IMR-90 (cell line): Measurements from ENCODE around the gene PPP1R13L.

Source experiments
- CEBPB ChIP-seq: IDR thresholded peaks from 2 replicates; pipeline ENCODE4 v1.6.1; 2012; ENCODE audit warnings: low read depth, low read length, improper control_type of control experiment
- CHD1 ChIP-seq: IDR thresholded peaks from 2 replicates; pipeline ENCODE4 v1.6.1; 2012; ENCODE audit warnings: low read depth, low read length, improper control_type of control experiment
- FOS ChIP-seq: fragments of 150-350 bp; IDR thresholded peaks from 2 replicates; pipeline ENCODE4 v1.6.1; 2016; ENCODE audit warnings: low read depth, low read length
- MAFK ChIP-seq: IDR thresholded peaks from 2 replicates; pipeline ENCODE4 v1.6.1; 2012; ENCODE audit warnings: low read depth, low read length, improper control_type of control experiment
- MAZ ChIP-seq: IDR thresholded peaks from 2 replicates; pipeline ENCODE4 v1.6.1; 2012; ENCODE audit warnings: low read depth, mild to moderate bottlenecking, low read length, improper control_type of control experiment, moderate library complexity, borderline replicate concordance
- MXI1 ChIP-seq: IDR thresholded peaks from 2 replicates; pipeline ENCODE4 v1.6.1; 2012; ENCODE audit warnings: low read depth, mild to moderate bottlenecking, low read length, moderate library complexity, borderline replicate concordance
- POLR2A ChIP-seq: IDR thresholded peaks from 2 replicates; pipeline ENCODE4 v1.6.1; 2012; ENCODE audit warnings: mild to moderate bottlenecking, low read depth, low read length
- RAD21 ChIP-seq: IDR thresholded peaks from 2 replicates; pipeline ENCODE4 v1.6.1; 2012; ENCODE audit warnings: low read length, improper control_type of control experiment
- RCOR1 ChIP-seq: IDR thresholded peaks from 2 replicates; pipeline ENCODE4 v1.6.1; 2012; ENCODE audit warnings: mild to moderate bottlenecking, low read length, improper control_type of control experiment; ENCODE audit not compliant: insufficient replicate concordance
- RFX5 ChIP-seq: IDR thresholded peaks from 2 replicates; pipeline ENCODE4 v1.8.0; 2012; ENCODE audit warnings: low read depth, mild to moderate bottlenecking, low read length, moderate library complexity
- SMC3 ChIP-seq: fragments of 150-350 bp; IDR thresholded peaks from 2 replicates; pipeline ENCODE4 v1.6.1; 2016; ENCODE audit warnings: low read depth, mild to moderate bottlenecking, antibody characterized with exemption, low read length, moderate library complexity
- TF ChIP-seq, protein P1 (sequence below): conservative IDR thresholded peaks from 2 replicates; pipeline ENCODE4 v1.5.1; 2012; ENCODE audit warnings: mild to moderate bottlenecking, low read depth, low read length, improper control_type of control experiment
- TF ChIP-seq, protein P2 (sequence below): fragments of 150-350 bp; IDR thresholded peaks from 2 replicates; pipeline ENCODE4 v1.6.1; 2017; ENCODE audit warnings: mild to moderate bottlenecking, antibody characterized with exemption, low read length, low read depth

DNA sequence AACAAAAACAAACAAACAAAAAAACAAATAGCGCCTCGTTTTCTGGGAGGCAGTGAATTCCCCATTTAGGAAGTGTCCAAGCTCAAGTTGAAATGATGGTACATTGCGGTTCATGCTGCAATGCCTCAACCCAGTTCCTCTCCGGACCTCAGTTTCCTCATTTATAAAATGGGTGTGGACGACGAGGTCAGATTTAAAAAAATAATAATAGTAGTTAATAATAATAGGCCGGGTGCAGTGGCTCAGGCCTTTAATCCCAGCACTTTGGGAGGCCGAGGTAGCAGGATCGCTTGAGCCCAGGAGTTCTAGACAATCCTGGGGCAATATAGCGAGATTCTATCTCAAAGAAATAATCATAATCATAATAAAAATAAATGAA, 34.3 kb upstream of the PPP1R13L start:
- TF ChIP-seq, protein P1, sequence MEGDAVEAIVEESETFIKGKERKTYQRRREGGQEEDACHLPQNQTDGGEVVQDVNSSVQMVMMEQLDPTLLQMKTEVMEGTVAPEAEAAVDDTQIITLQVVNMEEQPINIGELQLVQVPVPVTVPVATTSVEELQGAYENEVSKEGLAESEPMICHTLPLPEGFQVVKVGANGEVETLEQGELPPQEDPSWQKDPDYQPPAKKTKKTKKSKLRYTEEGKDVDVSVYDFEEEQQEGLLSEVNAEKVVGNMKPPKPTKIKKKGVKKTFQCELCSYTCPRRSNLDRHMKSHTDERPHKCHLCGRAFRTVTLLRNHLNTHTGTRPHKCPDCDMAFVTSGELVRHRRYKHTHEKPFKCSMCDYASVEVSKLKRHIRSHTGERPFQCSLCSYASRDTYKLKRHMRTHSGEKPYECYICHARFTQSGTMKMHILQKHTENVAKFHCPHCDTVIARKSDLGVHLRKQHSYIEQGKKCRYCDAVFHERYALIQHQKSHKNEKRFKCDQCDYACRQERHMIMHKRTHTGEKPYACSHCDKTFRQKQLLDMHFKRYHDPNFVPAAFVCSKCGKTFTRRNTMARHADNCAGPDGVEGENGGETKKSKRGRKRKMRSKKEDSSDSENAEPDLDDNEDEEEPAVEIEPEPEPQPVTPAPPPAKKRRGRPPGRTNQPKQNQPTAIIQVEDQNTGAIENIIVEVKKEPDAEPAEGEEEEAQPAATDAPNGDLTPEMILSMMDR = no peak
- no peak for TF ChIP-seq POLR2A
- no peak for TF ChIP-seq MAZ
- no peak for TF ChIP-seq FOS
- no peak for TF ChIP-seq RCOR1
- no peak for TF ChIP-seq CEBPB
- no peak for TF ChIP-seq RAD21
- TF ChIP-seq, protein P2, sequence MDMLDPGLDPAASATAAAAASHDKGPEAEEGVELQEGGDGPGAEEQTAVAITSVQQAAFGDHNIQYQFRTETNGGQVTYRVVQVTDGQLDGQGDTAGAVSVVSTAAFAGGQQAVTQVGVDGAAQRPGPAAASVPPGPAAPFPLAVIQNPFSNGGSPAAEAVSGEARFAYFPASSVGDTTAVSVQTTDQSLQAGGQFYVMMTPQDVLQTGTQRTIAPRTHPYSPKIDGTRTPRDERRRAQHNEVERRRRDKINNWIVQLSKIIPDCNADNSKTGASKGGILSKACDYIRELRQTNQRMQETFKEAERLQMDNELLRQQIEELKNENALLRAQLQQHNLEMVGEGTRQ = no peak
- no peak for TF ChIP-seq MXI1
- no peak for TF ChIP-seq MAFK
- TF ChIP-seq SMC3 = no peak
- TF ChIP-seq RFX5 = no peak
- TF ChIP-seq CHD1 = no peak
